Fibroblast of skin of back (primary cell): ENCODE measurements around the gene WFDC5. TPM values are rescaled to one million over a fixed set of nuclear protein-coding genes. Genes with fewer than 3 reads are reported as not detected.
"Not testable (repeated sequence)": the region's sequence is repeated elsewhere in the genome, so short reads cannot be mapped to it uniquely, and the experiment has no call there.

Experiments used
- DNase-seq: peaks from one replicate; pipeline ENCODE4 v3.0.0-alpha.2; 2013
- polyA plus RNA-seq, 2 experiments: library from polyadenylated mRNA; unstranded; fragments of 120-200 nt; gene quantifications; one replicate each; pipeline ENCODE4 v1.2.1, GENCODE V29; 2013; ENCODE audit not compliant: insufficient read length in 2 of 2

WFDC5 gene
- polyA plus RNA-seq (2013, experiment 1 of 2; ENCODE audit: insufficient read length): not detected
- polyA plus RNA-seq (2013, experiment 2 of 2; ENCODE audit: insufficient read length): not detected

GRCh38 chr20:45114465-45115385 lies at the start of gene WFDC5:
Gene WFDC5, minus strand, starts transcription at chr20:45115174. Its CDS starts 91 bp downstream, at chr20:45115083.
- DNase-seq: no peak

- DNase-seq: no peak
Observed at GRCh38 chr20:45163083-45163803, 48.3 kb upstream of the WFDC5 start.

- peak; percentile 27 for DNase-seq
Observed at GRCh38 chr20:45157962-45158361, 43.0 kb upstream of the WFDC5 start.

GRCh38 chr20:45156713-45157112 lies 41.7 kb upstream of the WFDC5 start:
- DNase-seq: no peak

- not testable (repeated sequence) for DNase-seq
Observed at GRCh38 chr20:45154794-45155193, 39.8 kb upstream of the WFDC5 start.

GRCh38 chr20:45154183-45154582 lies 39.2 kb upstream of the WFDC5 start:
- DNase-seq: no peak

GRCh38 chr20:45153752-45154151 lies 38.8 kb upstream of the WFDC5 start:
- no peak for DNase-seq

- DNase-seq: no peak
Observed at GRCh38 chr20:45153147-45153546, 38.2 kb upstream of the WFDC5 start.

GRCh38 chr20:45152405-45152804 lies 37.4 kb upstream of the WFDC5 start:
- DNase-seq: no peak

GRCh38 chr20:45149062-45149461 lies 34.1 kb upstream of the WFDC5 start:
- no peak for DNase-seq

GRCh38 chr20:45140836-45141235 lies 25.9 kb upstream of the WFDC5 start:
- no peak for DNase-seq

GRCh38 chr20:45139733-45140375 lies 24.9 kb upstream of the WFDC5 start:
- DNase-seq: not testable (repeated sequence)

GRCh38 chr20:45138561-45139300 lies 23.8 kb upstream of the WFDC5 start:
- no peak for DNase-seq

GRCh38 chr20:45136911-45137310 lies 21.9 kb upstream of the WFDC5 start:
- no peak for DNase-seq

- no peak for DNase-seq
Observed at GRCh38 chr20:45128099-45128498, 13.1 kb upstream of the WFDC5 start.

GRCh38 chr20:45124365-45124764 lies 9.4 kb upstream of the WFDC5 start, which contains the start of gene WFDC12:
Gene WFDC12, minus strand, starts transcription at chr20:45124465. Its CDS starts 18 bp downstream, at chr20:45124447.
- DNase-seq: no peak

- no peak for DNase-seq
Observed at GRCh38 chr20:45121388-45121787, 6.4 kb upstream of the WFDC5 start.

GRCh38 chr20:45119556-45120266 lies 4.7 kb upstream of the WFDC5 start:
- DNase-seq: no peak

- DNase-seq: no peak
Observed at GRCh38 chr20:45118028-45118427, 3.1 kb upstream of the WFDC5 start.

GRCh38 chr20:45117581-45117980 lies 2.6 kb upstream of the WFDC5 start:
- no peak for DNase-seq

GRCh38 chr20:45115829-45116228 lies 855 bp upstream of the WFDC5 start:
- DNase-seq: no peak
